ENCODE measurements around the gene CCDC172.

DNA sequence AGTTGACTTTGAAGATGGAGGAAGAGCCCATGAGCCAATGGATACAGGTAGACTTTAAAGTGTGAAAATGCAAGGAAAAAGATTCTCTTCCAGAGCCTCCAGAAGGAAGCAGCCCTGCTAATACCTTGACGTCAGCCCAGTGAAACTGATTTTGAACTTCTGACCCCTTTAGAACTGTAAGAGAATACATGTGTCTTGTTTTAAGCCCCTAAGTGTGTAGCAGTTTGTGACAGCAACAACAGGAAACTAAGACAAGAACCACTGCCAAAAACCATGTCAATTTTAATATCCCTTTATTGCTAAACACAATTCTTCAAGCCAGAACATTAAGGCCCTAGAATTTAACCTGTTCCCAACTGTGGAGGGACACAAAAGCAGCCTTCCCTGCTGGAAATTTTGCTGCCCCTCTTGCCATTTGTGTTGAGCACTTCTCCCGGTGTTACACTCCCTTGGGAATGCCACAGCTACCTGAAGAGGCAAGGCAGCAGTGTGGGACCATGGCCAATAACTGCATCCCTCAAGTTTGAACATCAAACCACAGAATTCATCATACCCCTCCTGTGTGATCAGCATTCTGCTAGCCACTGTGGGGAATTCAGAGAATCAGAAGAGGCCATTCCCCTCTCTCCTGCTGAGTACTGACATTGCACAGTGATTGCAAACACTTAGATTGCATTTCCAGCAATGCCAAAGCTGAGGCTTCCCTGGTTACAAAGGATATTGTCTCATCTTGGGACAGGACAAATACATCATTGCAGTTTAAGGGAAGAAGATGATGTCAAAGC lies 12.3 kb upstream of the CCDC172 start:
- TF ChIP-seq ZNF114 (CRISPR knock-in tag; IDR thresholded peaks at IDR 0.05) (no peak), POLR2AphosphoS5 (IDR thresholded peaks at IDR 0.05; ENCODE audit: low read depth) (no peak), EZH2 (IDR thresholded peaks at IDR 0.05; ENCODE audit: low read depth, unreplicated experiment) (no peak), EZH2phosphoT487 (IDR thresholded peaks at IDR 0.05; ENCODE audit: unreplicated experiment) (no peak)
- TF ChIP-seq, protein P1, sequence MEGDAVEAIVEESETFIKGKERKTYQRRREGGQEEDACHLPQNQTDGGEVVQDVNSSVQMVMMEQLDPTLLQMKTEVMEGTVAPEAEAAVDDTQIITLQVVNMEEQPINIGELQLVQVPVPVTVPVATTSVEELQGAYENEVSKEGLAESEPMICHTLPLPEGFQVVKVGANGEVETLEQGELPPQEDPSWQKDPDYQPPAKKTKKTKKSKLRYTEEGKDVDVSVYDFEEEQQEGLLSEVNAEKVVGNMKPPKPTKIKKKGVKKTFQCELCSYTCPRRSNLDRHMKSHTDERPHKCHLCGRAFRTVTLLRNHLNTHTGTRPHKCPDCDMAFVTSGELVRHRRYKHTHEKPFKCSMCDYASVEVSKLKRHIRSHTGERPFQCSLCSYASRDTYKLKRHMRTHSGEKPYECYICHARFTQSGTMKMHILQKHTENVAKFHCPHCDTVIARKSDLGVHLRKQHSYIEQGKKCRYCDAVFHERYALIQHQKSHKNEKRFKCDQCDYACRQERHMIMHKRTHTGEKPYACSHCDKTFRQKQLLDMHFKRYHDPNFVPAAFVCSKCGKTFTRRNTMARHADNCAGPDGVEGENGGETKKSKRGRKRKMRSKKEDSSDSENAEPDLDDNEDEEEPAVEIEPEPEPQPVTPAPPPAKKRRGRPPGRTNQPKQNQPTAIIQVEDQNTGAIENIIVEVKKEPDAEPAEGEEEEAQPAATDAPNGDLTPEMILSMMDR (conservative IDR thresholded peaks at IDR 0.05; ENCODE audit: low read depth in 2 of 2), result no peak
- TF ChIP-seq, protein P2, sequence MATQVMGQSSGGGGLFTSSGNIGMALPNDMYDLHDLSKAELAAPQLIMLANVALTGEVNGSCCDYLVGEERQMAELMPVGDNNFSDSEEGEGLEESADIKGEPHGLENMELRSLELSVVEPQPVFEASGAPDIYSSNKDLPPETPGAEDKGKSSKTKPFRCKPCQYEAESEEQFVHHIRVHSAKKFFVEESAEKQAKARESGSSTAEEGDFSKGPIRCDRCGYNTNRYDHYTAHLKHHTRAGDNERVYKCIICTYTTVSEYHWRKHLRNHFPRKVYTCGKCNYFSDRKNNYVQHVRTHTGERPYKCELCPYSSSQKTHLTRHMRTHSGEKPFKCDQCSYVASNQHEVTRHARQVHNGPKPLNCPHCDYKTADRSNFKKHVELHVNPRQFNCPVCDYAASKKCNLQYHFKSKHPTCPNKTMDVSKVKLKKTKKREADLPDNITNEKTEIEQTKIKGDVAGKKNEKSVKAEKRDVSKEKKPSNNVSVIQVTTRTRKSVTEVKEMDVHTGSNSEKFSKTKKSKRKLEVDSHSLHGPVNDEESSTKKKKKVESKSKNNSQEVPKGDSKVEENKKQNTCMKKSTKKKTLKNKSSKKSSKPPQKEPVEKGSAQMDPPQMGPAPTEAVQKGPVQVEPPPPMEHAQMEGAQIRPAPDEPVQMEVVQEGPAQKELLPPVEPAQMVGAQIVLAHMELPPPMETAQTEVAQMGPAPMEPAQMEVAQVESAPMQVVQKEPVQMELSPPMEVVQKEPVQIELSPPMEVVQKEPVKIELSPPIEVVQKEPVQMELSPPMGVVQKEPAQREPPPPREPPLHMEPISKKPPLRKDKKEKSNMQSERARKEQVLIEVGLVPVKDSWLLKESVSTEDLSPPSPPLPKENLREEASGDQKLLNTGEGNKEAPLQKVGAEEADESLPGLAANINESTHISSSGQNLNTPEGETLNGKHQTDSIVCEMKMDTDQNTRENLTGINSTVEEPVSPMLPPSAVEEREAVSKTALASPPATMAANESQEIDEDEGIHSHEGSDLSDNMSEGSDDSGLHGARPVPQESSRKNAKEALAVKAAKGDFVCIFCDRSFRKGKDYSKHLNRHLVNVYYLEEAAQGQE (IDR thresholded peaks at IDR 0.05; ENCODE audit: unreplicated experiment), result no peak

Measured in GM23338 (cell line).